ENCODE measurements around the gene ARHGAP22.

Gene ARHGAP22

GRCh38 chr10:48508791-48509772, 95.8 kb downstream of the ARHGAP22 start:
- no peak for DNase-seq

GRCh38 chr10:48507933-48508790, 96.7 kb downstream of the ARHGAP22 start:
- DNase-seq = no peak

- no peak for DNase-seq
These were observed 97.4 kb downstream of the ARHGAP22 start for GRCh38 chr10:48507494-48507893.

- no peak for DNase-seq
These were observed 98.5 kb downstream of the ARHGAP22 start for GRCh38 chr10:48506147-48506917.

- no peak for DNase-seq
These were observed 99.3 kb downstream of the ARHGAP22 start for GRCh38 chr10:48505394-48506112.

- no peak for DNase-seq
These were observed 100.6 kb downstream of the ARHGAP22 start for GRCh38 chr10:48504141-48504885.

GRCh38 chr10:48503293-48503911, 101.5 kb downstream of the ARHGAP22 start:
- no peak for DNase-seq

- DNase-seq = no peak
These were observed 102.1 kb downstream of the ARHGAP22 start for GRCh38 chr10:48502791-48503190.

- no peak for DNase-seq
These were observed 102.8 kb downstream of the ARHGAP22 start for GRCh38 chr10:48501787-48502771.

- DNase-seq = no peak
These were observed 103.6 kb downstream of the ARHGAP22 start for GRCh38 chr10:48501226-48501625.

- DNase-seq = no peak
These were observed 104.1 kb downstream of the ARHGAP22 start for GRCh38 chr10:48500771-48501170.

- DNase-seq = no peak
These were observed 105.8 kb downstream of the ARHGAP22 start for GRCh38 chr10:48498940-48499510.

- DNase-seq = no peak
These were observed 106.8 kb downstream of the ARHGAP22 start for GRCh38 chr10:48497780-48498770.

- no peak for DNase-seq
These were observed 107.8 kb downstream of the ARHGAP22 start for GRCh38 chr10:48496831-48497779.

GRCh38 chr10:48496105-48496830, 108.6 kb downstream of the ARHGAP22 start:
- no peak for DNase-seq
